Vagina (tissue), 2 donors: ENCODE measurements around the gene SPEG. TPM values are rescaled to one million over a fixed set of nuclear protein-coding genes. Genes with fewer than 3 reads are reported as not detected.

ENCODE experiments used
- DNase-seq, 2 donors: peaks; one replicate each; pipeline ENCODE4 v3.0.0-alpha.2; 2017; ENCODE audit errors: extremely low spot score in 2 of 2
- H3K27ac ChIP-seq: fragments of 200-600 bp; sonication (generic); one replicate; pipeline ENCODE4 v1.5.1; 2019
- H3K27me3 ChIP-seq: fragments of 200-600 bp; sonication (generic); one replicate; pipeline ENCODE4 v1.5.1; 2019
- H3K36me3 ChIP-seq, 2 donors: fragments of 200-600 bp; sonication (generic); one replicate each; pipeline ENCODE4 v1.5.1; 2017 to 2019
- H3K4me1 ChIP-seq: fragments of 200-600 bp; sonication (generic); one replicate; pipeline ENCODE4 v1.5.1; 2019
- H3K4me3 ChIP-seq, 2 donors: fragments of 200-600 bp; sonication (generic); 1 replicate in 1 of 2; 2 replicates in 1 of 2; pipeline ENCODE4 v1.5.1; 2016 to 2019
- H3K9me3 ChIP-seq: fragments of 200-600 bp; sonication (generic); one replicate; pipeline ENCODE4 v1.5.1; 2019
- POLR2A ChIP-seq, 2 donors: fragments of 450-650 bp; IDR thresholded peaks; one replicate each; pipeline ENCODE4 v1.6.1; 2017; ENCODE audit warnings: antibody characterized with exemption in 2 of 2, mild to moderate bottlenecking in 2 of 2, moderate library complexity in 2 of 2
- POLR2AphosphoS5 ChIP-seq, 2 donors: sonication (generic); formaldehyde crosslinking; IDR thresholded peaks; one replicate each; pipeline ENCODE4 v1.9.0; 2017; ENCODE audit warnings: antibody characterized with exemption in 2 of 2, mild to moderate bottlenecking in 2 of 2, low read depth in 1 of 2; ENCODE audit not compliant: insufficient read depth in 1 of 2
- intact Hi-C: fragments of 100-400 bp; cut with DNase I; formaldehyde crosslinking; loops from one replicate; pipeline ENCODE4 v1.15.1; 2023
- total RNA-seq: library from RNA; depleted of rRNA; stranded (reverse); fragments of >200 nt; gene quantifications from one replicate; pipeline ENCODE4 v1.2.3, GENCODE V29; 2016
- TF ChIP-seq, protein P1 (sequence below), 3 experiments: fragments of 450-650 bp in 2 of 3; fragments of 200-600 bp in 1 of 3; sonication (generic) in 1 of 3; IDR thresholded peaks; one replicate each; pipeline ENCODE4 v1.5.1; 2017 to 2019; ENCODE audit warnings: antibody characterized with exemption in 3 of 3, mild to moderate bottlenecking in 2 of 3, moderate library complexity in 2 of 3

Gene SPEG
- total RNA-seq, 1 donor from 2014 or later: 28.2 TPM

DNA sequence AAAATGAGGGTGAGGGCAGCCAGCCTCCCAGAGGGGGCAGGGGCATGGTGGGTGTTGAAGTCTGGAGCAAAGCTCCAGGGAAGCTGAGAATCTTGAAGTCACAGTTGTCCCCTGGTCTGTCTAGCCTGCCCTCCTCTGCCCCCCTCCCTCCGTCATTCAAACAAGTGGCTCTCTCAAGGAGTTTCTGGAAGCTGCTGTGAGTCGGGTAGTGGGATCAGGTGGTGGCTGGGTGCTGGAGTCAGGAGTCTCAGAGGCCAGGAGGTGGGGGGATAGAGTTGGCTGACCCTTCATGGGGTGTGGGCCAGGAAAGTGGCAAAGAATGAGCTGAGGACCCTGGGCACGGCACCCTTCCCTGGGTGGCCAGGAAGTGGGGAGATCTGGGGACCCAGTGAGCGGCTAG lies 79.1 kb downstream of the SPEG start:
- intact Hi-C loops: no loop called here
- Histone ChIP-seq H3K4me1 (peaks cover 30% of the 10 kb centered on the region), H3K27ac (no peak overlapping the region), H3K4me3 (no peak overlapping the region), H3K9me3 (no peaks in the 10 kb centered on the region), H3K36me3 (no peaks in the 10 kb centered on the region), H3K27me3 (no peaks in the 10 kb centered on the region)
- TF ChIP-seq, protein P1, sequence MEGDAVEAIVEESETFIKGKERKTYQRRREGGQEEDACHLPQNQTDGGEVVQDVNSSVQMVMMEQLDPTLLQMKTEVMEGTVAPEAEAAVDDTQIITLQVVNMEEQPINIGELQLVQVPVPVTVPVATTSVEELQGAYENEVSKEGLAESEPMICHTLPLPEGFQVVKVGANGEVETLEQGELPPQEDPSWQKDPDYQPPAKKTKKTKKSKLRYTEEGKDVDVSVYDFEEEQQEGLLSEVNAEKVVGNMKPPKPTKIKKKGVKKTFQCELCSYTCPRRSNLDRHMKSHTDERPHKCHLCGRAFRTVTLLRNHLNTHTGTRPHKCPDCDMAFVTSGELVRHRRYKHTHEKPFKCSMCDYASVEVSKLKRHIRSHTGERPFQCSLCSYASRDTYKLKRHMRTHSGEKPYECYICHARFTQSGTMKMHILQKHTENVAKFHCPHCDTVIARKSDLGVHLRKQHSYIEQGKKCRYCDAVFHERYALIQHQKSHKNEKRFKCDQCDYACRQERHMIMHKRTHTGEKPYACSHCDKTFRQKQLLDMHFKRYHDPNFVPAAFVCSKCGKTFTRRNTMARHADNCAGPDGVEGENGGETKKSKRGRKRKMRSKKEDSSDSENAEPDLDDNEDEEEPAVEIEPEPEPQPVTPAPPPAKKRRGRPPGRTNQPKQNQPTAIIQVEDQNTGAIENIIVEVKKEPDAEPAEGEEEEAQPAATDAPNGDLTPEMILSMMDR (IDR thresholded peaks at IDR 0.05): no peak
- no peak for TF ChIP-seq POLR2A (IDR thresholded peaks at IDR 0.05)
- no peak for DNase-seq

DNA sequence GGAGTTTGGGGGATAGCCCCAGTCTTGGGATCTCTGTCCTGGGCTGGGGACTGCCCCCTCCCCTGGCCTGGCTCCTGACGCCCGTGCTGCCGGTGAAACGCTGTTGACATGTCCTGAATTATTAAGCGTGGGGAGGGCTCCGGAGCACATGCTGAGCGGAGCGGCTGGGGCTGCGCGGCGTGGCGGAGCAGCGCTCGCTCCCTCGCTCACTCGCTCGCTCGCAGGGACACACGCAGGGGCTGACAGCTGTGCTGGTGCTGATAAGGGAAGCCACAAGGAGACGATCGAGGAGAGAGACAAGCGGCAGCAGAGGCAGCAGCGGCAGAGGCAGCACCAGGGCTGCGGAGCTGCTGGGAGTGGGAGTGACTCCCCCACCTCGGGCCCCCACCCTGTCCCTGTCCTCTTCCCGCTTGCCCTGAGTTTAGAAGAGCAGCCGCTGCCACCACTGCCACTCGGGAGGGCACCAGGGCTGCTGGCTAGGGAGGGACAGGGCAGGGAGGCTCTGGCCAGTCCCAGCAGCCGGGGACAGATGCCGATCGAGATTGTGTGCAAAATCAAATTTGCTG lies 79.6 kb downstream of the SPEG start, which contains the start of gene ASIC4:
ASIC4 (plus strand) TSS at position 287 of the 566 bp plus-strand sequence; CDS start at position 530, 243 bp downstream.
- H3K27ac ChIP-seq: no peak within 1 kb of the TSS
- intact Hi-C loops: no loop called here
- no peak for DNase-seq
- H3K4me3 ChIP-seq: no peak within 1 kb of the TSS
- TF ChIP-seq POLR2A (IDR thresholded peaks at IDR 0.05) (no peak), POLR2AphosphoS5 (IDR thresholded peaks at IDR 0.05; ENCODE audit: insufficient read depth in 1 of 2, low read depth in 1 of 2) (no peak)
- TF ChIP-seq, protein P1 (IDR thresholded peaks at IDR 0.05): no peak
- no peaks in the 10 kb centered on the region for H3K36me3 ChIP-seq
- H3K9me3 ChIP-seq: no peaks in the 10 kb centered on the region
- H3K27me3 ChIP-seq: no peaks in the 10 kb centered on the region
- peaks cover 25% of the 10 kb centered on the region for H3K4me1 ChIP-seq

DNA sequence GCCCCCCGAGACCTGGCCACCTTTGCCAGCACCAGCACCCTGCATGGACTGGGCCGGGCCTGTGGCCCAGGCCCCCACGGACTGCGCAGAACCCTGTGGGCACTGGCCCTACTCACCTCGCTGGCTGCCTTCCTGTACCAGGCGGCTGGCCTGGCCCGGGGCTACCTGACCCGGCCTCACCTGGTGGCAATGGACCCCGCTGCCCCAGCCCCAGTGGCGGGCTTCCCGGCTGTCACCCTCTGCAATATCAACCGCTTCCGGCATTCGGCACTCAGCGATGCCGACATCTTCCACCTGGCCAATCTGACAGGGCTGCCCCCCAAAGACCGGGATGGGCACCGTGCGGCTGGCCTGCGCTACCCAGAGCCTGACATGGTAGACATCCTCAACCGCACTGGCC lies 80.2 kb downstream of the SPEG start:
- intact Hi-C loops: no loop called here
- no peak overlapping the region for H3K27ac ChIP-seq
- no peak overlapping the region for H3K4me3 ChIP-seq
- TF ChIP-seq, protein P1 (IDR thresholded peaks at IDR 0.05): no peak
- TF ChIP-seq POLR2A (IDR thresholded peaks at IDR 0.05) (no peak), POLR2AphosphoS5 (IDR thresholded peaks at IDR 0.05; ENCODE audit: insufficient read depth in 1 of 2, low read depth in 1 of 2) (no peak)
- no peaks in the 10 kb centered on the region for H3K9me3 ChIP-seq
- DNase-seq: no peak
- H3K4me1 ChIP-seq: peaks cover 20% of the 10 kb centered on the region
- H3K27me3 ChIP-seq: no peaks in the 10 kb centered on the region
- H3K36me3 ChIP-seq: no peaks in the 10 kb centered on the region

DNA sequence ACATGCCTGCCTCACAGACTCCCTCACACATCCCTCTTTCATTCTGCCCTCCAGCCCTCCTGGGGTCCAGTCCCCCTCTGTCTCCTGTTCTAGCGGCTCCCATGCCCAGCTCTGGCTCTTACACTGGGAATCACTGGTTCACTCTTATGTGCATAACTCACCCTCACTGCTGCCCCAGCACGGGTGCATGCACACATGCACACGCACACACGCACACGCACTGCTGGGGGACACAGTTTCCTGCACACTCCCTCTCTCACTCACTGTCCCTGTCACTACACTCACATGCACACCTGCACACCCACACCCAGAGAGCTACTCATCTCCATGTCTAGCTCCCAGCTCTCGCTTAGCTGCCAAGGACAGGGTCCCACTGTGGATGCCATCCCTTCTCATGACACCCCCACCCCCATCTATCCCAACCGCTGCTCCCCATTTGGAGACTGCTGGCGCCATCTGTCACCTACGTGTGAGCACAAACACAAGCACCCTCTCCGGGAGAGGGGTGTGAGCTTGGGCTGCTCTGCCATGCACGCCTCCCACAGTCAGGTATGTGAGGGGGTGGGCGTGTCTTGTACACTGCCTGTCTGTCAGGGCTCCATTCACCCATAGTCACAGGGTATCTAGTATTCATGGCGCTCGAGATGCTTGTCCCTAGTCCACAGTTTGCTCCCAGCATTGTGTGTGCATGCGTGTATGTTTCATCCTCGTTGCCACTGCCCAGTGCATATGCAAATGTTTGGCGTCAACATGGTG lies 81.4 kb downstream of the SPEG start:
- Histone ChIP-seq H3K36me3 (no peaks in the 10 kb centered on the region), H3K9me3 (no peaks in the 10 kb centered on the region), H3K27ac (no peak overlapping the region), H3K27me3 (no peaks in the 10 kb centered on the region), H3K4me3 (no peak overlapping the region), H3K4me1 (peaks cover 19% of the 10 kb centered on the region)
- intact Hi-C loops: no loop called here
- TF ChIP-seq, protein P1 (IDR thresholded peaks at IDR 0.05): no peak
- no peak for TF ChIP-seq POLR2AphosphoS5 (IDR thresholded peaks at IDR 0.05; ENCODE audit: insufficient read depth in 1 of 2, low read depth in 1 of 2)
- TF ChIP-seq POLR2A (IDR thresholded peaks at IDR 0.05): no peak
- no peak for DNase-seq

DNA sequence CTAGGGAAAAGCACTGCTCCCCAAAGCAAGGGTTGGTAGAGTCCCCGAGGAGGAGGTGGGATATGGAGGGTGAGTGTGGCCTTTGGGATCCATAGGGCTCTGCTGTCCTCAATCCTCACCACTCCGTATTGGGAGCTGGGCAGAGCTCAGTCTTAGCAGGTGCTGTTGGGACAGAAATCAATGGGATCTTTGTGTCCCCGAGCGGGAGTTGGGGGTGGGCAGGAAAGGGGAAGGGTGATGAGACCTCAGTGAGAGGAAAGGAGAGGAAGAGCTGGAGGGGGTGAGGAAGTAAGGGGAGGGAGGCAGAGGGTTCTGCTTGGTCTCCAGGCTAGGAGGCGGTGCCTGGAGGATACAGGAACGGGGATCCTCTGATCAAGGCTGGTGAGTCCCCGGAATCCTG lies 82.2 kb downstream of the SPEG start:
- Histone ChIP-seq H3K9me3 (no peaks in the 10 kb centered on the region), H3K36me3 (no peaks in the 10 kb centered on the region), H3K4me1 (peaks cover 28% of the 10 kb centered on the region), H3K27ac (no peak overlapping the region), H3K4me3 (no peak overlapping the region), H3K27me3 (no peaks in the 10 kb centered on the region)
- no peak for DNase-seq
- TF ChIP-seq POLR2A (IDR thresholded peaks at IDR 0.05) (no peak), POLR2AphosphoS5 (IDR thresholded peaks at IDR 0.05; ENCODE audit: insufficient read depth in 1 of 2, low read depth in 1 of 2) (no peak)
- intact Hi-C loops: no loop called here
